AG20443 (cell line): ENCODE results near the gene NUCB2.

Experiments
- DNase-seq: peaks from one replicate; pipeline ENCODE4 v3.0.0; 2012; ENCODE audit warnings: low spot score, mixed read lengths

Gene NUCB2

GRCh38 chr11:17333799-17334586 lies 57.5 kb downstream of the NUCB2 start:
- DNase-seq = no peak

- no peak for DNase-seq
Observed at GRCh38 chr11:17343257-17343656, 66.7 kb downstream of the NUCB2 start.

GRCh38 chr11:17343907-17344306 lies 67.4 kb downstream of the NUCB2 start:
- peak; percentile 82 for DNase-seq

- no peak for DNase-seq
Observed at GRCh38 chr11:17347676-17348075, 71.1 kb downstream of the NUCB2 start.

GRCh38 chr11:17350455-17351171 lies 74.1 kb downstream of the NUCB2 start:
- no peak for DNase-seq

- no peak for DNase-seq
Observed at GRCh38 chr11:17351172-17351509, 74.6 kb downstream of the NUCB2 start.

GRCh38 chr11:17351510-17352176 lies 75.1 kb downstream of the NUCB2 start, which contains the start of gene NCR3LG1:
Gene NCR3LG1 (plus strand): TSS chr11:17351800. CDS start chr11:17351970, 170 bp downstream.
- DNase-seq = peak; percentile 81

GRCh38 chr11:17352950-17353820 lies 76.6 kb downstream of the NUCB2 start:
- peak; percentile 84 for DNase-seq

- DNase-seq = no peak
Observed at GRCh38 chr11:17353821-17354600, 77.5 kb downstream of the NUCB2 start.

GRCh38 chr11:17354601-17354991 lies 78.1 kb downstream of the NUCB2 start:
- peak; percentile 75 for DNase-seq

GRCh38 chr11:17366495-17366894 lies 90.0 kb downstream of the NUCB2 start:
- no peak for DNase-seq

GRCh38 chr11:17368551-17368950 lies 92.0 kb downstream of the NUCB2 start:
- DNase-seq = no peak

- no peak for DNase-seq
Observed at GRCh38 chr11:17369094-17369493, 92.6 kb downstream of the NUCB2 start.

GRCh38 chr11:17369684-17370243 lies 93.2 kb downstream of the NUCB2 start:
- no peak for DNase-seq

- DNase-seq = no peak
Observed at GRCh38 chr11:17371614-17372013, 95.1 kb downstream of the NUCB2 start.

GRCh38 chr11:17375547-17375946 lies 99.0 kb downstream of the NUCB2 start:
- no peak for DNase-seq

GRCh38 chr11:17376493-17376892 lies 100.0 kb downstream of the NUCB2 start:
- DNase-seq = no peak

- DNase-seq = no peak
Observed at GRCh38 chr11:17378655-17379054, 102.1 kb downstream of the NUCB2 start.

GRCh38 chr11:17379383-17380180 lies 103.0 kb downstream of the NUCB2 start:
- no peak for DNase-seq

GRCh38 chr11:17381156-17381555 lies 104.6 kb downstream of the NUCB2 start:
- no peak for DNase-seq
